ENCODE results near the gene PTPRG.

PTPRG gene

DNA sequence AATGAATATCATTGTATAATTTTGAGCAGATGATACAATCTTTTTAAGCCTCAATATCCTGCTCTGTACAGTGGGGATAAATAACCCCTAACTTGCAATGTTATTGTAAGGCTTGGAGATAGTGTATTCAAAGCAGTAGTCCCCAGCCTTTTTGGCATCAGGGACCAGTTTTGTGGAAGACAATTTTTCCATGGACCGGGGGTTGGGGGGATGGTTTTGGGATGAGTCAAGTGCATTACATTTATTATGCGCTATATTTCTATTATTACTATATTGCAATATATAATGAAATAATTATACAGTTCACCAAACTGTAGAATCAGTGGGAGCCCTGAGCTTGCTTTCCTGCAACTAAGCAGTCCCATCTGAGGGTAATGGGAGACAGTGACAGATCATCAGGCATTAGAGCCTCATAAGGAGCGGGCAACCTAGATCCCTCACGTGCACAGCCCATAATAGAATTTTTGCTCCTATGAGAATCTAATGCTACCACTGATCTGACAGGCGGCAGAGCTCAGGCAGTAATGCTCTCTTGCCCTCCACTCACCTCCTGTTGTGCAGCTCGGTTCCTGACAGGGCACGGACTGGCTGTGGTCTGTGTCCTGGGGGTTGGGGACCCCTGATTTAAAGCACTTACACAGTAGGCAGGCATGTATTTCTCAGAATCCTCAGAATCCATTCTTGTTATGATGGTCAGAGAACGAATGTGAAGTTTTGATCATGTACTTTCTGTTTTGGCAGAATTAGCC is 102.2 kb downstream of the PTPRG start:
- DNase-seq = no peak

DNA sequence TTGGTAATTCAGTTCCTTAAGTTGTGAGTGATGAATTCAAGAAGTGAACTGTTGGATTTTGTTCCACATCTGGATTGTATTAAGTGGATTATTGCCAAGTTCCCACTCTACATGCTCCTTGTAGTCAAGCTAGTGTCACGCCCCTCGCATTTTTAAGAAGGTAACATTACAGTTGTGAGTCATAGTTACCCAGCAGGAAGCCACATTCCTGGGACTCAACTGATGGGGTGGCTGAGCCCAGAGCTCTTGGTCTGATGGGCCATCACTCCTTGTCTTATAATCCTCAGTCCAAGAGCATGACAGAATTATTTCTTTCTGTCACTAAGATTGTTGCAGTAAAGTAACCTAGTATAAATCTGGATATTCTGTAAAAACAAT is 102.7 kb downstream of the PTPRG start:
- no peak for DNase-seq

DNA sequence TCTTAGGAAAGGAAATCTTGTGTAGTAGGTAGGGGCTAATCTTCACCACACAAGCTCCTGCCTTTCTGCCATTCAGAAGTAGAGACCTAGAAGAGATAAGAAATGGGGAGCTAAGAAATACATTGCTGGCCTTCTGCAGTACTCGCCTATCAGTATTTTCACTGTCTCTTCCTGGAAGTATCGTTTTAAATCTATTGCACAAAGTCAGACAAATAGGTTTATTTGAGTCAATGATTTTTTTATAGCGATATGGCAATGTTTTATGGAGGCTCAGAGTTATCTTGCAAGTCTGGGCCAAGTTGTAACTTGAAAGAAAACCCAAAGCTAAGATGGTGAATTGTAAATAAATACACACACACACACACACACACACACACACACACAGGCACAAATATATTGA is 103.8 kb downstream of the PTPRG start:
- no peak for DNase-seq

DNA sequence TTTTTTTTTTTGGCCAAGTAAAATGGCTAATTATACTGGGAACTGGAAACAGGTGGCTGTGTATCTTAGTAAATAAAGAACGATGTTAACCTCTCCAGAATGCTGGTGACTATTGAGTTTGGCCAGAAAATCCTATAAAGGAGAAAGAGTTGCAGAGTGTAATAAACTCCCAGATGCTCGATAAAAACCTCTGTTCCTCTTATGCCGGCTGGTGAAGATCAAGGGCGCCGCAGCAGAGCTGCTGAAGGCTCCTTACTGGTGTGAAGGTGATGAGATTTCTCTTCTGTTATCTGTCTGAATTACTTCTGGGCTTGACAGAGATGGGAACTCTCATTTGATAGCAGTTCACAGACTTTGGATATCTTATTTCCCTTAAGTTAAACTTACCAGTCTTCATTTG is 104.6 kb downstream of the PTPRG start:
- DNase-seq = no peak

DNA sequence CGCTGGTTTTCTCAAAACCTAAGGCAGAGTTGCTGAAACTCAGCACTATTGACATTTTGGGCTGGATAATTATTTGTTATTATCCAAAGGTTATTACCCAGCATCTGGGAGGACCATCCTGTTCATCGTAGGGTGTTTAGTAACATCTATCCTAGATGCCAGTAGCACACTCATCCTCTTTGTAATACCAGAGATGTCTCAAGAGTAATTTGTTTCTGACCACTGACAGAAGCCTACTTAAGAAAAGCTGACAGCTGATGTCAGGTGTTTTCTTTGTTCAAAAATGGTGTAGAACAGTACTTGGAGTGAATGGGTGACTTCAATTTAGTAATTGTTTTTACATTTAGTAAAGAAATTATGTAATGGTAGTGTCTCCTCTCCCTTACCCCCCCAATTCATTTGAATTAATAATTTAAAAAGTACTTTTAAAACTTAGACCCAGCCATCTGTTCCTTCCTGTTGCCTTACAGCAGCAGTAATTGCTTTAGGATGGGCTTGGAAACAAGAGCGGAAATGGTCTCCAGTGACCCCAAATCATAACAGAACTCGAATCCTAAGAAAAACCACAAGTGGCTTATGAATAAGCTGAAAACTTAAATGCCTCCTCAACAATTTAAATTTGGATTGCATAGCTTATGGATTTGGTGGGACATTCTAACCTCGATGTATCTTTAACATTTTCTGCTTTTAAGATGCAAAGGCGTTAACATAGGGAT is 105.4 kb downstream of the PTPRG start:
- no peak for DNase-seq

DNA sequence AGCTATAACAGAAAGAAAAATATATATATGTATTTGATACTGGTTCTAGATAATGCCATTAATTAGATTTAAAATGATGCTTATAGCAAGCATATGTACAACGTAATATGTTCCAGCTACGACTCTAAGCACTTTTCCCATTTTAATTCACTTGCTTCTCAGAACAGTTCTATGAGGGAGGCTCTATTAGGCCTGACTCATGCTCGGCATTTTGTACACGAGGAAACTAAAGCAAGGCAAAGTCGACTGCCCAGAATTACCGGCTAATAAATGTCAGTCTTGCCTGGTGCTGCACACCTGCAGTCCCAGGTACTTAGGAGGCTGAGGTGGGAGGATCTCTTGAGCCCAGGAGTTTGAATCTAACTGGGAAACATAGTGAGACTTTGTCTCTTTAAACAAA is 106.0 kb downstream of the PTPRG start:
- no peak for DNase-seq

DNA sequence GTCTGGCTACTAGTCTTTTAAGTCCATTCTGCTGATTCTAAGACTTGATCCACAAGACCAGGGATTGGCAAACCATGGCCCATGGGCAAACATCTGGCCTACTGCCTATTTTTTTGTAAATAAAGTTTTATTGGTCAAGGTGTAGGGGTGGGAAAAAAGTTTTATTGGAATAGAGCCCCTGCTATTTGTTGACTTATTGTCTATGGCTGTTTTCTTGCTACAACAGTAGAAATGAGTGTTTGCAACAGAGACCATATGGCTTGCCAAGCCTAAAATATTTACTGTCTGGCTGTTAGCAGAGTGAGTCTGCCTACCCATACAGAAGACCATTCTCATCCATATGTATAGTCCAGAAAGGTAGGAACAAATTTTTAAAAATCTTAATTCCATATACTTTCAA is 106.4 kb downstream of the PTPRG start:
- DNase-seq = no peak

DNA sequence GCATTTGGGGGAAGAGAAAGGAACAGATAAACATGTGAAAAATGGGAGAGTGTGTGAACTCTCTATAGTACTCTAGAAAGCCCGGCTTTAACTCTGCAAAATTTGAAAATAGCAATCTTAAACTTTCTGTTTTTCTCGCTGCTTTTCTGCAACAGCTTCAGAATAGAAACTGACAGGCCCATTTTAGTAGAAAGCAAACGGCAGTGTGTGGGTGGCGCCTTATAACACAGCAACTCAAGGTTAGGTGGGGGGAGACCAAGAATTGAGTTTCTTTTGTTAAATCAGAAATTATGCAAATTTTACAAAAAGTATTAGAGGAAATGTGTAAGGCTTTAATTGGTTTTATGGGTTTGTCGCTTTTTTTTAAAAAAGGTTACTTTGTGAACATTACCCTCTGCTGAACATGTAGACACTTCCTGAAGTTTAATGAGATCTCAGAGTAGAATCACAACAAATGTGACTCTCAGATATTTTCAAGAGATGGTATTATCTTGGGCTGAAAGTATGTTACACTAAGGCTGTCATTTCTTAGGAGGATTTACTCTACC is 107.0 kb downstream of the PTPRG start:
- DNase-seq = no peak

DNA sequence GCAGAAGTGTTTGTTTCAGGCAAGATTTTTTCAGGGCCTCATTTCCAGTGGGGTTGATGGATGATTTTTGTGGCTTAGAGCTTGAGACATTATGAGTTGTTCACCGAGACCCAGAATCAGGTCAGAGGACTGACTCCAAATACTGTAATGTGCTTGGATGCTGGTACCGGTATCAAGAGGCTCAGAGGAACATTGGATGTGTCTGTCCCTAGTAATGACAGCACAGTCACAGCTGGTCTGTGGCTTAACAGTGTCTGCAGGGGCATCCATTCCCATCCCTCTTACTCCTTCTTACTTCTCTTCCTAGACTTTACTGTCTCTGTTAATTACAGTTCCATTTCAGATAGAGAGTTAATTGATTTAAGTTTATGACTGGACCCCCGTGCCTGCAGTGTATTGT is 107.8 kb downstream of the PTPRG start:
- DNase-seq = no peak

DNA sequence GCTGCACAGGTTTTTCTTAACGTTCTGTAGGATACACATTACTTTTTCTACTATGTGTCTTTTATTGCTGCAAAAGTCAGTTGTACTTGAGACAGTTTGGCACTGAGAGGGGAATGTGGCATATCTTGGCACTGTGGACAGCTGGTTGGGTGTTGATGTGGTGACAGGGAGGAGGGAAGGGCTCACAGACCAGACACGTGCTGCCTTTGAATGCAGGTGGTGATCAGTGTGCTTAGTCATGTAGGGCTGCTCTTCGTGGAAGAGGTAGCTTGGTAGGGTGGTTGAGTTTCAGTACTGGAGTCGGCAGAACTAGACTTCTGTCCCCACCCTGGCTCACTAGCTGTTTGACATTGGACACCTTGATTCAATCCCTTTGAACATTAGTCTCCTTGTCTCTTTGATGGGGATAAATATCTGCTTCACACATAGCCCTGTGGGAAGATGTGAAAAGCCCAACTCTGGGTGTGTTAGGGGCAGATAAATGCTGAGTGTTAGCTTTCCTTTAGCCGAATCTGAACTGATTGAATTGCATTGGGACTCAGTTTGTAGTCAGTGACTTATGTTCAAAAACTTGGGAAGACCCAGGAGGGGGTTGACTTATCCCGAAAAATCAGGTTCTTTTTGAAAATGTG is 108.4 kb downstream of the PTPRG start:
- DNase-seq = no peak

DNA sequence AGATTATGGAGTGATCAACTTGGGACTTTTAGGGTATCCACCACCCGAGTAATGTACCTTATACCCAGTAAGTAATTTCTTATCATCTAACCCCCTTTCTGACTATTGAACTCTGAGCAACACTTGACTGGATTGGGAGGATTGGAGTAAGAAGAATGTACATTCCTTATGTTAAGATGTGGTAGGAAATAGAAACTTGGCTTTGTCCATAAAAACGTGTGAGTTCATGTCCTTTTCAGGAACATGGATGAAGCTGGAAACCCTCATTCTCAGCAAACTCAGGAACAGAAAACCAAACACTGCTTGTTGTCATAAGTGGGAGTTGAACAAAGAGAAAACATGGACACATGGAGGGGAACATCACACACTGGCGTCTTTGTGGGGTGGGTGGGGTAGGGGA is 112.3 kb downstream of the PTPRG start:
- DNase-seq = no peak

DNA sequence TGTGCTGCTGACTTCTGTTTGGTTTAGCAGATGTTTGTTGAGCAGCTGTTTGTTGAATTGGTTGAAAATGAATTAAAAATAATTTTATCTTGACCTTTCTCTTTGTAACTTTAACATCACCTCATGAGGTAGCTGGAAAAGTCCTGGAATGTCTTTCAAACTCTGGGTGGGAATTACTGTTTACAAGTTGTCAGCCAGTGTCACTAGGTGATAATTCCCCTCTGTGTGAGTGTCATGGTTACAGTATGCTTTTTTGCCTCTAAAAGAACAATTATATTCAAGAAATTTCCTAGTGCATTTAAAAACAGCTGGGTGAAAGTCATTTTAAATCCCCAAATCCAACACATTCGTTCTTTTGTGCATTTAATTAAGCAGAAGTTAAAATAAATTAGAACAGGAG is 113.2 kb downstream of the PTPRG start:
- no peak for DNase-seq

DNA sequence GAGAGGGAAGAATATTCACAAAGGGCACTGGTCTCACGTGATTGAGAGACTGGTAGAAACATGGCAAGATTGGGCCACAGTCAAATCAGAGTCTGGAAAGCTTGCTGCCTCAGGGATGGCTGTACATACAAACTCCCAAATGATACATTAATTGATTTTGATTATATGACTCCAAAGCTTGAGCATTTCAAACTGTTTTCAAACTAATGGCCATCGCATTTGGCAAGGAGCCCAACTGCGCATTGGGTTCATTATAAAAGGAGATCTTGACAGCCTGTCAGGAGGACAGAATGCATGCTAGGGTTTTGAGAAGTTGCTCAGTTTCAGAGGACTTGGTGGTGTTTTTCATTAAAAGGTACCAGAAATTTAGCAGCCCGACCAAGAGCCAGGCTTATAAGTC is 117.7 kb downstream of the PTPRG start:
- DNase-seq = no peak

DNA sequence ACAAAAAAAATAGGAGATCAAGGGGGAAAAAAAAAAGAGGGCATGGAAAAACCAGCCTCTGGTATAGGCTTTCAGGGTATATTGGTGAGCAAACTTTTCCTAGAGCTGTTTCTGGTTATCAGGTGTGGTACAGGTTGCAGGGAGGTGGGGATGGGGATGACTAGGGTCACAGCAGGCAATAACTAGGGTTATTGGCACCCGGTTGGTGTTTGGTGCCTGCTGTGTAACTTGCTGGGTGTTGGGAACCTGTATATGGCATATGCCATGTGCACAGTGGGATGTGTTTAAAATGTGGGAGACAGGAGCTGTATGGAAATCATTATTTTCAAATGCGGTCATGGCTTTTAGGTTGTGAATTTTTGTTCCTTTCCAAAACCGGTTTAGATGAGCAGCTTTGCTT is 119.2 kb downstream of the PTPRG start:
- DNase-seq = no peak

DNA sequence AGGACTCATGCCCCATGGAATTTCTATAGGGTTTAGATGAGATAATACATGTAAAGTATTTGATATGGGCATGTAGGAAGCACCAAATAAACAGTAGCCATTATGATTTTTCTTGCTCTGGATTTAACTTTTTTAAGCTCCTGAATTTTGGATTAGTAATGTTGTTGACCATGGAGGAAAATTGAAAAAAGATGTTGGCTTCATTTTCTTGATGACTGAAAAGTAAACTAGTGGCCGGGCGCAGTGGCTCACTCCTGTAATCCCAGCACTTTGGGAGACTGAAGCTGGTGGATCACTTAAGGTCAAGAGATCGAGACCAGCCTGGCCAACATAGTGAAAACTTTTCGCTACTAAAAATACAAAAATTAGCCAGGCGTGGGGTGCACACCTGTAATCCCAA is 120.3 kb downstream of the PTPRG start:
- DNase-seq = no peak

DNA sequence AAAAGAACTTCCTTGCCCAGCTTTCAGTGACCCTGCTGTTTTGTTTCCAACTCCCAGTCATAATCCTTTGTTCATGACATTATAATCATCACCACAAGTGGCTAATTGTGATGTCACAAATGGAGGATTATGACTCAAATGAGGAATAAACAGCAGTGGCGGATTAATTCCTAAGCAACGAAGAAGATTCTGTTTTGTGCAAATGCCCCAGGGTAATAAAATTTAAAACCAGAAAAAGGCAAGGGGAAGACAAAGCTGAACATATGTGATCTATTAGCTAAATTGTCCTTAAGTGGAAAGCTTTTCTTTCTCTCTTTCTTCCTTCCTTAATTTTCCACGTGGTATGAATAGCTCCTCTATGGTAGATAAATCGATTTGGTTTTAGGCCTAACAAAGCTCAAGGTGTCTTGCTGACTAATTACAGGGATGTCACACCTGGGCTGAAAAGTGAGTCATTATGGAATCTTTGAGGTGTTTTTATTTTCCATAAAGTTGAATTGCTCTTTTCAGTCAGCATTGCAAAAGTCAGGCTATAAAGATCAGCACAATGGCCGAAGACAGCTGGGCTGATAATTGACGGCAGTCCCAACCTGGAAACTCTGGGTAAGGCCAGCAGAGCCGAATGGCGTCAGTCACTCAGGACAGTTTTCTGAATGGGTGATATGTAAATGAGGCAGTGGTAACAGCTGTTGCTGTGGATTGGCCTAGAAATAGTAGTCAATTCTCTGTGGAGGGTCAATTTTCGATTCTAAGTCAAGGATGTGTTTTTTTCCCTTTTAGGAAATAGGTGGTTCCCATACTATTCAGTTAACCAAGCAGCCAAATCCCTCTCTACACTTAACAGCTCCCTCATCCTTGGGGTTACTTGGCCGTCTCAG is 121.5 kb downstream of the PTPRG start:
- DNase-seq = no peak

DNA sequence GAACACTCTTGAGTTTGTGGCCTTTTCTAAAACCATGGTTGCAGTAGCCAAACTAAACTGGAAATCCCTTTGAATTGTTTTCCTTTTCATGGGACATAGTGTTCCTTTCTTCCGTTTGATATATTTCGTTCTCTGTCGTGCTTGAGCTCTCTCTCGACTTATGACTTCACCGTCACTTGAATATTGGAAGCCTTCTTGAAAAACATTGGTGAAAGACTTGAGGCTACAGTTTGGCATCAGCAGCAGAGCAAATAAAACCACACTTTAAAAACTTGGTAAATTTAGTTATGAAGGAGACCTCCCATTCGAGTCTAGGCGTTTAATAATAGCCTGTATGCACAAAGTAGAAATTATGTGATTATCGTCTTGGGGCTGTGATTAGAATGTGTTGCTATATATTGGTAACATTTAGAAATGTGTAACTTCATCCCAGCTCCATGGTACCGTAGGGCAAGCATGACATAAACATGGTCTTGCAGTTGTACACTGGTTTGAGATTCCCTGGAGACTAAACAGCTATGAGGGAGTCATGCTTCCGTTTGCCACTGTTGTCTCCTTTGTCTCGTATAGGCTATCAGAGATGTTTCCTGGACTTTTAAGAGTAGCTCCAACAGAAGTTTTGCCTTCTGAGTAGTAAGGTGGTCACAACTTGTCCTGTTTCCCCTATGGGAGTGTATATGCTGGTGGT is 122.3 kb downstream of the PTPRG start:
- DNase-seq = no peak

DNA sequence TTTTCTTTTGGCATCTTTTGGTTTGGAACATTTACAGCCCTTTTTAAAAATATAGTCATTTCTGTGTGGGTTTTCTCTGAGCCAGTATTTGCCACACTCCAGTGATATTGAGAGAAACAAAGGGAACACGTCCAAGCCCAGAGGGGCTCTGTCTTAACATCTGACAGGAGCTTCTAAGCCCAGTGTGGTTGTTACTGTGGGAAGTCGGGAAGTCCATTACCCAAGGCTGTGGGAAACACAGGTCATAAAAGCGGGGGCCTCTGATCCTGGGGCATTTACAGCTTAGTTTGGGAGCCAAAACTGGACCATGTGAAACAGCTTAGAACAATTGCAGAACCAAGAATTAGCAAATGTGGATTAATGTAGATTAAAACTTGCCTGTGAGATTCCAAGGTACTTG is 123.0 kb downstream of the PTPRG start:
- DNase-seq = no peak

DNA sequence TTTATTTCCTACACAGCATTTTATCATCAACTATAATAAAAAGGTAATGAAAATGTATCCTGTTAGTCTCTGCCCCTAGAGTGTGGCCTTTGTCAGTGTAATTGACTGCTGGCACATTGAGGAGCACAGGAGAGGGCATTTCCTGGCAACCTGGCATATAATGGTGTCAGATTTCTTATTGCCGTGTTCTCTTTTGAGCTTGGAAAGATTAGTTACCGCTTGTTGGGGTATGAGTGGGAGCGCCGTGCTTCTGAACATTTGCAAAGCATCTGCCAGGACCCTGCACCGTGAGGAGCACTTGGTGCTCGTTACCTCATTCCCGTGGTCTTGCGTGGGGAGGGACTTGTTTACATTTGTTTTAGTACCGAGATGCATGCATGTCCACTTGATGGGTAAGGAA is 124.4 kb downstream of the PTPRG start:
- DNase-seq = no peak

DNA sequence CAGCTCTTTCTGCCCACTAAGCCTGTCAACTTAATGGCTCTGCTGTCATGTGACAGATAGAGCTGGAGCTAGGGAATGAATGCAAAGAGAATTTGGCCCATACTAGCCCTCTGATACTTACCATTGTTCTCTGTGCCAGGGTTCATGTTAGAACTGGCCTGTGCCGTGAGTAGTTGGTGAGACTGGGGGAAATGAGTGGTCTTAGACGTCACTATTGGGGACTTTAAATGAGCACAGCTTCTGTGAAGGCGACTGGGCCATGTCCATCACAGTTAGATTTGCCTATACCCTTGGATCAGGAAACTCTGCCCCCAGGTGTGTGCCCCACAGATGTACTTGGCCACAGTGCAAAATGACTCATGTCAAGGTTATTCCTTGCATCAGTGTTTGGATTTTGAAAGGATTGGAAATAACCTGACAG is 124.9 kb downstream of the PTPRG start:
- DNase-seq = no peak

DNA sequence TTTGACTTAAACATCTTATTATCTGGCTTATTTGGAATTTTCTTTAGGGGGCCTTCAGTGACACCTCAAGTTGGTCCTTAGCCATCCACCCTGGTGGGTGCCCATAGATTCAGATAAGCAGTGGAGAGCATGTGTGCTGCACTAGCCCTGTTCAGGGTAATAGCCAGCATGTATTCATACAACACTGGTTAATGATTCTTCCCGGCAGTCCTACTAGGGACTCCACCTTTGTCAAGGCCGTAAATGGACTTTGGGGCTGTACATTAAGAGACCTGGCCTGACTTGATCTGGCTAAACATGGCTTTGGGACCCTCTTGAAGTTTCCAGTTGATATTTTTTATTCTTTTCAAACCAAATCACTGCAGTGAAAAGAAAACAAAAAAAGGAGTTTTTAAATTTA is 125.8 kb downstream of the PTPRG start:
- DNase-seq = no peak

DNA sequence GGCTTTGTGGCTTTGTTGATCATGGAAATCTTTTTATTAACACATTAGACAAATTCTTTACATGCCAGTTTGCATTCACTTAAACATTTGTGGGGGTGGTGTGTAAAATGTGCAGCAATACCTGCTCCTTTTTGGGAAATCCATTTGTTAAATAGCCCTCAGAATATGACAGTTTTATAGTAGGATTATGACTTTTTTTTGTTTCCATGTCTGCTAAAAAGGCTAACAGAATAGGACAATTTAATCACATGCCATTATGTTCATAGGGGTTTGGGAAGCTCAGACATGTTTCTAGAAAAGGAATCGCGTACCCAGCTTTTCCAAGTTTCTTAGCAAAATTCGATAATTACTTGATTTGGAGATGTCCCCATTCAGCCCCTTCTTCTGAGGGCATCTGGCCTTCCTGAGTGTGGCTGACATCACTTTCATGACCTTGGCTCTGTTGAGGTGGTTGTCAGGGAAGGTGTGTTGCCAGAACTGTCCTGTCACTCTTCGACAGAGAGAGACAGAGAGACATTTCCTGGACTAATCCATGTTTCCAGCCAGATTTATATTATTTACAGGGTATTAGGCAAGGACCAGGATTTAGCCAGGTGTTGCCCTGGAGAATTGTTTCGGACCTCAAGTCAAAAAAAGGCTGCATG is 126.4 kb downstream of the PTPRG start:
- DNase-seq = no peak

Measured in NCI-H187 (cell line).